OCI-LY3 (cell line): ENCODE data around the gene LSR.

Source experiments
- H2AFZ ChIP-seq: fragments of 200-600, 300-600 bp; shearing (Covaris generic); 2 replicates; pipeline ENCODE4 v1.6.0; 2014; ENCODE audit warnings: antibody characterized with exemption, low read depth, low read length
- H3K27ac ChIP-seq: fragments of 200-600, 300-600 bp; sonication (generic); 2 replicates; pipeline ENCODE4 v1.5.1; 2014; ENCODE audit warnings: mild to moderate bottlenecking, low read length, moderate library complexity, mixed read lengths
- H3K27me3 ChIP-seq: fragments of 200-600, 300-600 bp; sonication (generic); 2 replicates; pipeline ENCODE4 v1.6.1; 2014; ENCODE audit warnings: low read depth, low read length, mixed read lengths
- H3K36me3 ChIP-seq: fragments of 200-600, 300-600 bp; sonication (generic); replicated peaks from 2 replicates; pipeline ENCODE3; 2014; ENCODE audit warnings: low read depth, low read length, mixed read lengths
- H3K4me1 ChIP-seq: fragments of 300-600, 200-600 bp; sonication (generic); 2 replicates; pipeline ENCODE4 v1.6.1; 2014; ENCODE audit warnings: low read length, mixed read lengths
- H3K4me2 ChIP-seq: fragments of 200-600, 300-600 bp; sonication (generic); 2 replicates; pipeline ENCODE4 v1.6.1; 2014; ENCODE audit warnings: low read length, mixed read lengths
- H3K4me3 ChIP-seq: fragments of 300-600, 200-600 bp; sonication (generic); 2 replicates; pipeline ENCODE4 v1.5.1; 2014; ENCODE audit warnings: antibody characterized with exemption, mild to moderate bottlenecking, low read length, moderate library complexity
- H3K79me2 ChIP-seq: fragments of 300-600, 200-600 bp; shearing (Covaris generic); 2 replicates; pipeline ENCODE4 v1.6.1; 2014; ENCODE audit warnings: mild to moderate bottlenecking, low read length, mixed read lengths
- H3K9ac ChIP-seq: fragments of 300-600, 200-600 bp; shearing (Covaris generic); 2 replicates; pipeline ENCODE4 v1.6.0; 2014; ENCODE audit warnings: mild to moderate bottlenecking, low read length, moderate library complexity
- H3K9me3 ChIP-seq: fragments of 200-600, 300-600 bp; shearing (Covaris generic); 2 replicates; pipeline ENCODE4 v1.6.1; 2014; ENCODE audit warnings: low read length, mixed read lengths; ENCODE audit not compliant: insufficient read depth
- H4K20me1 ChIP-seq: fragments of 200-600, 300-600 bp; sonication (generic); 2 replicates; pipeline ENCODE4 v1.6.1; 2016; ENCODE audit warnings: low read length, mixed read lengths; ENCODE audit not compliant: insufficient read depth
- CTCF ChIP-seq: fragments of 200-600, 300-600 bp; sonication (generic); IDR thresholded peaks from 2 replicates; pipeline ENCODE4 v1.5.1; 2014; ENCODE audit warnings: antibody characterized with exemption, low read length, low read depth
- EZH2phosphoT487 ChIP-seq: fragments of 200-600 bp; shearing (Covaris generic); IDR thresholded peaks from 2 replicates; pipeline ENCODE4 v1.6.1; 2018; ENCODE audit warnings: antibody characterized with exemption, mixed run types, low read depth

Gene LSR

GRCh38 chr19:35278578-35279284, 29.9 kb downstream of the LSR start:
- Histone ChIP-seq H3K4me1 (peaks cover 19% of the 10 kb centered on the region), H2AFZ (no peak overlapping the region), H3K4me3 (no peak overlapping the region), H3K27me3 (peaks cover 14% of the 10 kb centered on the region; the same call in 1 of the 2 replicates), H3K79me2 (no peaks in the 10 kb centered on the region), H3K9me3 (no peaks in the 10 kb centered on the region), H3K36me3 (peaks cover 40% of the 10 kb centered on the region), H3K27ac (no peak overlapping the region), H3K4me2 (no peak overlapping the region), H3K9ac (no peak overlapping the region), H4K20me1 (no peaks in the 10 kb centered on the region)
- TF ChIP-seq CTCF (no peak), EZH2phosphoT487 (no peak)

- H3K36me3 ChIP-seq: peaks cover 33% of the 10 kb centered on the region
- no peak overlapping the region for H3K9ac ChIP-seq
- H3K4me2 ChIP-seq: no peak overlapping the region
- no peaks in the 10 kb centered on the region for H4K20me1 ChIP-seq
- no peaks in the 10 kb centered on the region for H3K9me3 ChIP-seq
- H2AFZ ChIP-seq: no peak overlapping the region
- no peak overlapping the region for H3K4me3 ChIP-seq
- H3K79me2 ChIP-seq: no peaks in the 10 kb centered on the region
- TF ChIP-seq CTCF (no peak), EZH2phosphoT487 (no peak)
- H3K27ac ChIP-seq: no peak overlapping the region
- H3K4me1 ChIP-seq: peaks cover 13% of the 10 kb centered on the region
- H3K27me3 ChIP-seq: peaks cover 14% of the 10 kb centered on the region; the same call in 1 of the 2 replicates
Observed at GRCh38 chr19:35279374-35279773, 30.6 kb downstream of the LSR start.

GRCh38 chr19:35279985-35280821, 31.4 kb downstream of the LSR start:
- Histone ChIP-seq H3K9me3 (no peaks in the 10 kb centered on the region), H3K36me3 (peaks cover 30% of the 10 kb centered on the region), H3K79me2 (no peaks in the 10 kb centered on the region), H2AFZ (no peak overlapping the region), H3K4me2 (no peak overlapping the region), H3K4me1 (peaks cover 13% of the 10 kb centered on the region), H3K9ac (no peak overlapping the region), H3K4me3 (no peak overlapping the region), H4K20me1 (no peaks in the 10 kb centered on the region), H3K27ac (no peak overlapping the region), H3K27me3 (peaks cover 19% of the 10 kb centered on the region; the same call in 1 of the 2 replicates)
- no peak for TF ChIP-seq CTCF
- no peak for TF ChIP-seq EZH2phosphoT487

GRCh38 chr19:35281303-35281702, 32.5 kb downstream of the LSR start:
- H3K9me3 ChIP-seq: no peaks in the 10 kb centered on the region
- no peak overlapping the region for H2AFZ ChIP-seq
- no peak overlapping the region for H3K27ac ChIP-seq
- TF ChIP-seq EZH2phosphoT487: no peak
- TF ChIP-seq CTCF: no peak
- no peak overlapping the region for H3K9ac ChIP-seq
- H3K27me3 ChIP-seq: peaks cover 21% of the 10 kb centered on the region; the same call in 1 of the 2 replicates
- H3K36me3 ChIP-seq: peaks cover 25% of the 10 kb centered on the region
- no peaks in the 10 kb centered on the region for H3K79me2 ChIP-seq
- peaks cover 13% of the 10 kb centered on the region for H3K4me1 ChIP-seq
- H3K4me3 ChIP-seq: no peak overlapping the region
- H3K4me2 ChIP-seq: no peak overlapping the region
- H4K20me1 ChIP-seq: no peaks in the 10 kb centered on the region
